Skeletal muscle satellite cell (primary cell): ENCODE measurements around the gene SEMA4C.
"Not testable (repeated sequence)": the region's sequence is repeated elsewhere in the genome, so short reads cannot be mapped to it uniquely, and the experiment has no call there.

ENCODE experiments used
- H3K27me3 ChIP-seq: 2 replicates; pipeline ENCODE4 v1.7.0; 2013; ENCODE audit warnings: low read length; ENCODE audit not compliant: control insufficient read depth, insufficient read depth
- H3K36me3 ChIP-seq: 2 replicates; pipeline ENCODE4 v1.7.0; 2013; ENCODE audit warnings: mild to moderate bottlenecking, control low read depth, low read length; ENCODE audit not compliant: insufficient read depth
- H3K4me1 ChIP-seq: 2 replicates; pipeline ENCODE4 v1.7.0; 2013; ENCODE audit warnings: low read length; ENCODE audit not compliant: control insufficient read depth, insufficient read depth
- H3K4me2 ChIP-seq: 2 replicates; pipeline ENCODE4 v1.7.0; 2013; ENCODE audit warnings: mild to moderate bottlenecking, low read length
- H3K4me3 ChIP-seq: 2 replicates; pipeline ENCODE4 v1.7.0; 2013; ENCODE audit warnings: low read length
- H3K9ac ChIP-seq: 2 replicates; pipeline ENCODE4 v1.7.0; 2013; ENCODE audit warnings: mild to moderate bottlenecking, low read depth, low read length, moderate library complexity
- H3K9me3 ChIP-seq: replicated peaks from 2 replicates; pipeline ENCODE4 v1.7.0; 2013; ENCODE audit warnings: mild to moderate bottlenecking, control low read depth, low read length

SEMA4C gene

DNA sequence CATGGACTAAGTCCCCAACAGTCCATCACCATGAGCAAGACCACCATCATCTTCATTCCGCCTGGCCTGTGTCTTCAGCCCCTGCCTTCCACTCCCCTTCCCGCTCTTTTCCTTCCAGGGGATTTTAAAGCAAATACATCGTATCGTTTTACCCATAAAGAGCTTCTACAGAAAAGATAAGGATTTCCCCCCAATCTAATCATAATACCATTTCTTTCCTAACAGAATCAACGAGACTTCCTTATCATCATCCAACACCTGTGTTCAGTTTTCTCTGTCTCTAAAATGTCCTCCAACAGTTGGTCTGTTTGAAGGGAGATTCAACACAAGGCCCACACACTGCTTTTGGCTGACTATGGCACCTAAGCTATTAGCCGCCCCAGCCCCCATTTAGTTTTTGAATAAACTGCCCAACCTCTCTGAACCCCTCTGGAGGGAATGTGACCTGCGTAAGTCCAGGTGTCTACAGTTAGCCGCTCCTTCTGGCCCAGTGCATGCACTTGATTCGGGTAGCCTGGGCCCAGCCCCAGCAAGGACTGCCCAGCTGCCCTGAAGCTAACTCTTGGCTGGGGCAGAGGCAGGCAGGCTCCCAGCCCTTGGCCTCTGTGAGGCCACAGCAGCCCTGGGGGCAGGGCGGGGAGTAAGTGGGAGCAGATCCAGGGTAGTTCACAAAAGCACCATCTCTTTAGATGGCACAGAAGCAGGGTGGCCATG is 25.3 kb upstream of the SEMA4C start:
- no peaks in the 10 kb centered on the region for H3K9me3 ChIP-seq
- no peak overlapping the region for H3K4me2 ChIP-seq
- no peak overlapping the region for H3K9ac ChIP-seq
- H3K4me3 ChIP-seq, result no peak overlapping the region
- H3K4me1 ChIP-seq, result peaks cover 39% of the 10 kb centered on the region
- no peaks in the 10 kb centered on the region for H3K27me3 ChIP-seq
- no peaks in the 10 kb centered on the region for H3K36me3 ChIP-seq

DNA sequence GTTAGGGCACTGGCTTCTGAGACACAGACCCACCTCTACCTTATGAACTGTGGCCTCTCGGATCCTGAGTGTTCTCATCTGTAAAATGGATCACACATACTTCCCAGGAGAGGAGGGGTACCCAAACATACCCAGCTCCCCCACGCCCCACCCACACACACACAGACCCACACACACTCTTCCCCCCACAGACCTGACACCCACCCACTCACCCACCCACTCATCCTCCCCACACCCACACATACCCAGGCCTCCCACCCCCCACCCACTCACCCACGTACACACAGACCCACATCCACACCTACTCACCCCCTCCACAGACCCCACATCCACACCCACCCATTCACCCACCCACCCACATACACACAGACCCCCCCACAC is 24.3 kb upstream of the SEMA4C start:
- H3K9ac ChIP-seq, result no peak overlapping the region
- no peaks in the 10 kb centered on the region for H3K36me3 ChIP-seq
- no peaks in the 10 kb centered on the region for H3K9me3 ChIP-seq
- no peak overlapping the region for H3K4me3 ChIP-seq
- H3K4me1 ChIP-seq, result peaks cover 37% of the 10 kb centered on the region
- H3K27me3 ChIP-seq, result no peaks in the 10 kb centered on the region
- H3K4me2 ChIP-seq, result no peak overlapping the region

DNA sequence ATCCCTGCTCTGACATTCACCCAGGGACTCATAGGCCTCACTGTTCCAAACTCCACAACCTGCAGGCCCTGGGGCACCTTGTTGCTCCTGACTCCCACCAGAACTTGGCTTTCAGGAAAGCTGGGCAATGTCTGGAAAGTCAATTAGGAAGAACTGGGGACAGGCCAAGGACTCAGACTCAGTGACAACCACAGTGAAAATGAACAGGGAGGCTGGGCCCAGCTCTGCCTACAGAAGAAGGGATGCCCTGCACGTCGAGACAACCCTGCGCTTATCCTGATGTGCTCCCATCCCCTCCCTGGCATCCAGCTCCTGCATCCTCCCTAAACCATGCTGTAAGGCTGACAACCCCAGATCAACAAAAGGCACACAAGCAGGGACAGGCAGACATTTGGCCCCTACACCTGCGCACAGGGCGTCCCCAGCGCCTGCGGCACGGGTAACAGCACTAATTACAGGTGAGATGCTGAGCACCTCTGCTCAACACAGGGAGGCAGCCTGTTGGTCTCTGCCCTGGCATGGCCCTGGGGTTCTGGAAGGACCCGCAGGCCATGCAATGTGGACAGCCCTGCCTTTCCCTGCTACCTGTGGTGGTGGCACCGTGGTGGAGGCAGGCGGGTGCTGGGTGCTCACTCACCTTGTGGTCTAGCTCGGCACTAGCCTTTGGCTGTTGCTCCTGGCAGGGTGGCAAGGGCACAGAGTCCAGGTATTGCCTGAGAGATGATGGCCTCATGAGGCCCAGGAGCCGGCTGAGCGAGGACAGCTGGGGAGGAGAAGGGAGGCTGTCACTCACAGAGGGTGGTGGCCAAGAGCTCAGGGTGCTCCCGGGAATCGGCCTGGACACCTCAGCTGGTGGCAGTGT is 23.6 kb upstream of the SEMA4C start:
- Histone ChIP-seq H3K4me1 (peaks cover 32% of the 10 kb centered on the region), H3K27me3 (no peaks in the 10 kb centered on the region)

DNA sequence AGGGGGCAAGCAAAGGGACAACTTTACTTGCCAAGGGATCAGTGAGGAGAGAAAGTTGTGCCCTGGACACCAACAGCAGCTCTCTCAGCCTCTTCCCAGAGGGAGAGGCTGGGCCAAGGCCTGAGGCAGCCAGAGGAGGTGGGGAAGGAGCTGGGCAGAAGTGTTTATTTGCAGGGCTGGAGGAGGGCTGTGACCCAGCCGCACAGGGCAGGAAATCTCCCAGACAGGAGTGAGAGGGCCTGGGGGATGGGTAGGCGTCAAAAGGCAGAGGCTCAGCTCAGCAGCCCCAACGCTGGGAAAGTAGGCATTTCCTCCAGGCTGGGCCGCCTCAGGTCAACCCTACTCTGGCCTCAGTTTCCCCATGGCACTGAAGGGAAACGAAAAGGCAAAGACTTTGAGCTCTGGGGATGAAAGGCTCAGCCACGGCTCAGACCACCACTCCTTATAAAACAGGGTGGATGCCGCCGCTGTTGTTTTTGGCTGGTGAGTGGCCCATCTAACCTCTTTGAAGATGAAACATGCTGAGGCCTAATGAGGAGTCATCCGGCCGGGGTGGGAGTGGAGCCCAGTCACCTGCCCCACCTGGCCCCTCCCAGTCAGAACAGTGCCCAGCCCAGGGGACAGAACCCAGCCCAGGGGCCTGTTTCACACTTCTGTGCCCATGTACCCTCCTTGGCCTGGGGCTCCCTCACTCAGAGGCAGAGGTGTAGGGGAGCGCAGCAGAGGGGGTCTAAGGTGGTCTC is 21.9 kb upstream of the SEMA4C start:
- H3K27me3 ChIP-seq, result peaks cover 5% of the 10 kb centered on the region

More for the DNA sequence above, 23.6 kb upstream of the SEMA4C start:
- Histone ChIP-seq H3K4me3 (no peak overlapping the region), H3K36me3 (no peaks in the 10 kb centered on the region), H3K9ac (no peak overlapping the region), H3K4me2 (no peak overlapping the region), H3K9me3 (no peaks in the 10 kb centered on the region)

DNA sequence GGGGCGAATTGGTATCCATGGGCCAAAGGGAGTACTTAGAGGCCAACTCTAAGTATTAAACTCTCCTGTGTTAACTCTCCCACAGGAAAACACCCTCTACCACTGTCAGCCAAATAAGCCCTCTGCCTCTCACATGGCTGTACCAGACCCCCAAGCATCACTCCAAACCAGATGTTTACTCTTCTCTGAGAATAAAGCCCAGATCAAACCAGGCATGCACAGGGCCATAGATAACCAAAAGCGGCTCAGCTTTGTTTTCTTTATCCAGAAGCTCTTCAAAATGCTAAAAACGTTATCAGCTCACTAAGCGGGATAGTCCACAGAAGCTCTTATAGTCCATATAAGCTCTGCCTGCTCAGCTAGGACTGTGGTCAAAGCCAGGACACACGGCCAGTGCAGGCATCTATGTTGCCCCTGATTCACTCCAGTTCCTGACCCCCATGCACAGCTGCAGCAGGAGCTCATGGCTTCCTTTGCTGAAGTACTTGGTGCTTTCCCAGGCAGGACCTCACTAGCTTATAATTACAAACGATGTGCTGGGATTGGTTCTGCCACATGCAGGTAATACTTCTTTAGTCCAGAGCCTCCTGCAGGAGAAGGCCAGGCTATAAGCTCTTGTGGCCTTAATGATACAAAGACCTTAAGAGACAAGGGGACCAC is 21.0 kb upstream of the SEMA4C start:
- Histone ChIP-seq H3K9me3 (no peaks in the 10 kb centered on the region), H3K4me1 (peaks cover 41% of the 10 kb centered on the region), H3K4me3 (no peak overlapping the region), H3K27me3 (peaks cover 5% of the 10 kb centered on the region), H3K36me3 (no peaks in the 10 kb centered on the region), H3K4me2 (no peak overlapping the region), H3K9ac (no peak overlapping the region)

More for the DNA sequence above, 21.9 kb upstream of the SEMA4C start:
- Histone ChIP-seq H3K36me3 (no peaks in the 10 kb centered on the region), H3K9me3 (no peaks in the 10 kb centered on the region), H3K4me3 (no peak overlapping the region), H3K9ac (no peak overlapping the region), H3K4me2 (peak overlapping the region; percentile 12), H3K4me1 (peaks cover 43% of the 10 kb centered on the region)

DNA sequence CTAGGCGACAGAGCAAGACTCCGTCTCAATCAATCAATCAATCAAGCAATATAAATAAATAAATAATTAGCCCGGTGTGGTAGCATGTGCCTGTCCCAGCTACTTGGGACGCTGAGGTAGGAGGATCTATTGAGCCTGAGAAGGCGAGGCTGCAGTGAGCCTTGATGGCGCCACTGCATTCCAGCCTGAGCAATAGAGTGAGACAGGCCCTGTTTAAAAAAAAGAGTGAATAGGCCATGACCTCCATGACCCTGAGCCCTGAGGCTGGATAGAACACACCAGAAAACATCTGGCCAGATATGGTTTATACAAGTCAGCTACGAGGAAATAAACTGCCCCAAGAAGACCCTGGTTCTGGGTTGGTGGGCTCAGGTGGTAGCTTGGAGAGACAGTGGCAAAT is 20.4 kb upstream of the SEMA4C start:
- no peaks in the 10 kb centered on the region for H3K9me3 ChIP-seq
- H3K9ac ChIP-seq, result no peak overlapping the region
- no peak overlapping the region for H3K4me2 ChIP-seq
- no peak overlapping the region for H3K4me3 ChIP-seq
- peaks cover 35% of the 10 kb centered on the region for H3K4me1 ChIP-seq
- H3K27me3 ChIP-seq, result peaks cover 5% of the 10 kb centered on the region
- H3K36me3 ChIP-seq, result no peaks in the 10 kb centered on the region

DNA sequence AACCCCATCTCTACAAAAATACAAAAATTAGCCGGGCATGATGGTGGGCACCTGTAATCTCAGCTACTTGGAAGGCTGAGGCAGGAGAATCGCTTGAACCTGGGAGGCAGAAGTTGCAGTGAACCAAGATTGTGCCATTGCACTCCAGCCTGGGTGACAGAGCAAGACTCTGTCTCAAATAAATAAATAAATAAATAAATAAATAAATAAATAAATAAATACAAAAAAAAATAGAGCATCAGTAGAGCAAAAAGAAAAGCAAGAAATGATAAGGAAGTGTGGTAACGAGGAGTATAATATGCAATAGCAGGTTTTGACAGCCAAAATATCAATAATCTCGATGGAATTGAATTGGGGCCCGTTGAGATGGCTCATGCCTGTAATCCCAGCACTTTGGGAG is 19.6 kb upstream of the SEMA4C start:
- H3K9me3 ChIP-seq, H3K36me3 ChIP-seq, H3K4me3 ChIP-seq, H3K9ac ChIP-seq, H3K4me2 ChIP-seq, H3K27me3 ChIP-seq: not testable (repeated sequence)
- H3K4me1 ChIP-seq, result peaks cover 33% of the 10 kb centered on the region

GRCh38 chr2:96888072-96889011 is 18.5 kb upstream of the SEMA4C start:
- no peak overlapping the region for H3K4me2 ChIP-seq
- H3K27me3 ChIP-seq, result peaks cover 8% of the 10 kb centered on the region
- no peaks in the 10 kb centered on the region for H3K36me3 ChIP-seq
- H3K4me1 ChIP-seq, result peaks cover 33% of the 10 kb centered on the region
- no peak overlapping the region for H3K4me3 ChIP-seq
- H3K9ac ChIP-seq, result no peak overlapping the region
- no peaks in the 10 kb centered on the region for H3K9me3 ChIP-seq

- no peaks in the 10 kb centered on the region for H3K36me3 ChIP-seq
- H3K4me2 ChIP-seq, result no peak overlapping the region
- H3K9ac ChIP-seq, result no peak overlapping the region
- H3K27me3 ChIP-seq, result peaks cover 16% of the 10 kb centered on the region
- H3K4me1 ChIP-seq, result peaks cover 33% of the 10 kb centered on the region
- no peak overlapping the region for H3K4me3 ChIP-seq
- H3K9me3 ChIP-seq, result no peaks in the 10 kb centered on the region
Observed at GRCh38 chr2:96887493-96888012, 17.7 kb upstream of the SEMA4C start.
